ENCODE data around the gene NHSL1. TPM values are rescaled to one million over a fixed set of nuclear protein-coding genes. Genes with fewer than 3 reads are reported as not detected.
A peak's percentile ranks its signal among the peaks of the same experiment; 100 is the strongest.

Gene NHSL1
- total RNA-seq, 3 donors from 2014 or later: 53.1 to 155 (median 107) TPM

GRCh38 chr6:138397128-138398122 is 101.9 kb downstream of the NHSL1 start:
- TF ChIP-seq CTCF (IDR thresholded peaks at IDR 0.05): no peak
- Histone ChIP-seq H3K4me3 (no peak overlapping the region), H3K36me3 (ENCODE audit: low read depth) (no peaks in the 10 kb centered on the region), H3K4me1 (ENCODE audit: low read depth) (no peaks in the 10 kb centered on the region), H3K9me3 (no peaks in the 10 kb centered on the region)
- DNase-seq (no peak), ATAC-seq (no peak)
- intact Hi-C loops (cut with DNase I, micrococcal nuclease): no loop called here

GRCh38 chr6:138396709-138397108 is 102.6 kb downstream of the NHSL1 start:
- no peaks in the 10 kb centered on the region for H3K4me1 ChIP-seq (ENCODE audit: low read depth)
- intact Hi-C loops (cut with DNase I, micrococcal nuclease): no loop called here
- no peaks in the 10 kb centered on the region for H3K36me3 ChIP-seq (ENCODE audit: low read depth)
- TF ChIP-seq CTCF (IDR thresholded peaks at IDR 0.05): no peak
- DNase-seq (no peak), ATAC-seq (no peak)
- no peak overlapping the region for H3K4me3 ChIP-seq
- H3K9me3 ChIP-seq: no peaks in the 10 kb centered on the region

- Histone ChIP-seq H3K36me3 (ENCODE audit: low read depth) (no peaks in the 10 kb centered on the region), H3K4me3 (no peak overlapping the region), H3K9me3 (no peaks in the 10 kb centered on the region), H3K4me1 (ENCODE audit: low read depth) (no peaks in the 10 kb centered on the region)
- ATAC-seq: no peak
- intact Hi-C loops (cut with DNase I, micrococcal nuclease): no loop called here
- DNase-seq: no peak
- TF ChIP-seq CTCF (IDR thresholded peaks at IDR 0.05): no peak
Measured at GRCh38 chr6:138393871-138394783, 105.2 kb downstream of the NHSL1 start.

- H3K4me1 ChIP-seq (ENCODE audit: low read depth): peaks cover 5% of the 10 kb centered on the region
- no peak for ATAC-seq
- intact Hi-C loops (cut with DNase I, micrococcal nuclease): no loop called here
- TF ChIP-seq CTCF (IDR thresholded peaks at IDR 0.05): no peak
- no peaks in the 10 kb centered on the region for H3K36me3 ChIP-seq (ENCODE audit: low read depth)
- DNase-seq: no peak
- H3K9me3 ChIP-seq: no peaks in the 10 kb centered on the region
- no peak overlapping the region for H3K4me3 ChIP-seq
Measured at GRCh38 chr6:138389551-138389950, 109.7 kb downstream of the NHSL1 start.

- intact Hi-C loops (cut with DNase I, micrococcal nuclease): no loop called here
Measured at GRCh38 chr6:138387577-138388368, 111.5 kb downstream of the NHSL1 start.

More at GRCh38 chr6:138387577-138388368, 111.5 kb downstream of the NHSL1 start:
- TF ChIP-seq CTCF (IDR thresholded peaks at IDR 0.05): no peak
- Histone ChIP-seq H3K9me3 (no peaks in the 10 kb centered on the region), H3K36me3 (ENCODE audit: low read depth) (no peaks in the 10 kb centered on the region), H3K4me1 (ENCODE audit: low read depth) (peaks cover 5% of the 10 kb centered on the region), H3K4me3 (no peak overlapping the region)
- no peak for DNase-seq
- ATAC-seq: peak; percentile 33

Data from mucosa of descending colon (tissue), 3 donors.